HG03575 (cell line): ENCODE results near the gene RHOT2.

ENCODE experiments used
- ATAC-seq: cut with Tn5 transposase; IDR thresholded peaks from one replicate; pipeline ENCODE4 v1.9.1; 2021; ENCODE audit not compliant: unreplicated experiment, insufficient number of reproducible peaks, low FRiP score; ENCODE audit errors: extremely low read depth

RHOT2 gene

DNA sequence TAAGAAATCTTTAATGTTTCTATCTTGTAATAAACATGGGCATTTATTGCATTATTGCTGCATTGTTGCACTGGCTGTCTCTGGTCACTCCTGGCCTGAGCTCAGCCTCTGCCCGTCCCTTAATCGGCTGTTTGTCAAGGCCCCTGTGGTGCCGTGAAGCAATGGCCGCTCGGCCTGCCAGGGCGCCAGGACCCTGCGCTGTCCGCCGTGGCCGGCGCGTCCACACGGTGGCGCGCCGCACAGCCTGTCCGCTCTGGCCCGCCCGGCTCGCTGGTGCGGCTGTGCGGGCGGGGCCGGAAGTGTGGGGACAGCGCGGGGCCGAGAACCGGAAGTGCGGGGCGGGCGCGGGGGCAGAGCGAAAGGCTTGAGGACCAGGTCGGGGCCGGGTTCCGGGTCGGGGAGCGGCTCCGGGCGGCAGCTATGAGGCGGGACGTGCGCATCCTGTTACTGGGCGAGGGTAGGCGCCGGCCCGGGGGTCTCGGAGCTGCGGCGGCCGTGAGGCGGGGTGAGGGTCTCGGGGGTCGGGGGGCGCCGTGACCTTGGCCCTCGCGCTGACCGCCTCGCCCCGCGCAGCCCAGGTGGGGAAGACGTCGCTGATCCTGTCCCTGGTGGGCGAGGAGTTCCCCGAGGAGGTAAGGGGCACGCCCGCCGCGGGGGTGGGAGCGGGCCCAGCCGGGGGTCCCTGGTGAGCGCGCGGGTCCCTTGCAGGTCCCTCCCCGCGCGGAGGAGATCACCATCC, at the start of gene RHOT2:
RHOT2 (plus strand) TSS at position 353 of the 739 bp plus-strand sequence; CDS start at position 421, 68 bp downstream.
- ATAC-seq, result no peak

DNA sequence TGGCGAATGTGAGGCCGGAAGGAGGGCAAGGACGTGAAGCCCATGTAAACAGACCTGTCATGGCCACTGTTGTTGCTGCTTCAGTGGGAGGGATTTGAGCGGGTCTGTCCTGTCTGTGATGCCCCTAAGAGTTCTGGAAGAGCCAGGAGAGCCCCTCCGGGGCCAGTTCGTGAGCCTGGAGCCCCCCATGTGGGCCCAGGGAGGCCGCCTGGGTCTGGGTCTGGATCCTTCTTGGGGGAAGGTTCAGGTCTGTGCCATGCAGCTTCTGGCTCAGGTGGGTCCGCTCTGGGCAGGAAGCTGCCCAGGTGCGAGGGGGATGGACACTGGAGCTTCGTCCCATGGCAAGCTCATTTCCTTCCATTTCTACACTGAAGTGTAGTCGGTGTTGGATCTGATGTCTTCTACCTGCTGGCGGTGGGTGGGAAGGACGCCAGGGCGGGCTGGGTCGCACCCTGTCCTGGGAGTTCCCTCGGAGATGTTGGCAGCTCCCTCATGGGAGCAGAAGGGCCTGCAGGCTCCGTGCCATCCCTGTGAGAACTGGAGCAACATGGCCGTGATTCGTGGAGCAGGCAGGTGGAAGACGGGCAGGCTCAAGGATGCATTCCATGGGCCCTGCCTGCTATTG, 48.3 kb upstream of the RHOT2 start:
- no peak for ATAC-seq

DNA sequence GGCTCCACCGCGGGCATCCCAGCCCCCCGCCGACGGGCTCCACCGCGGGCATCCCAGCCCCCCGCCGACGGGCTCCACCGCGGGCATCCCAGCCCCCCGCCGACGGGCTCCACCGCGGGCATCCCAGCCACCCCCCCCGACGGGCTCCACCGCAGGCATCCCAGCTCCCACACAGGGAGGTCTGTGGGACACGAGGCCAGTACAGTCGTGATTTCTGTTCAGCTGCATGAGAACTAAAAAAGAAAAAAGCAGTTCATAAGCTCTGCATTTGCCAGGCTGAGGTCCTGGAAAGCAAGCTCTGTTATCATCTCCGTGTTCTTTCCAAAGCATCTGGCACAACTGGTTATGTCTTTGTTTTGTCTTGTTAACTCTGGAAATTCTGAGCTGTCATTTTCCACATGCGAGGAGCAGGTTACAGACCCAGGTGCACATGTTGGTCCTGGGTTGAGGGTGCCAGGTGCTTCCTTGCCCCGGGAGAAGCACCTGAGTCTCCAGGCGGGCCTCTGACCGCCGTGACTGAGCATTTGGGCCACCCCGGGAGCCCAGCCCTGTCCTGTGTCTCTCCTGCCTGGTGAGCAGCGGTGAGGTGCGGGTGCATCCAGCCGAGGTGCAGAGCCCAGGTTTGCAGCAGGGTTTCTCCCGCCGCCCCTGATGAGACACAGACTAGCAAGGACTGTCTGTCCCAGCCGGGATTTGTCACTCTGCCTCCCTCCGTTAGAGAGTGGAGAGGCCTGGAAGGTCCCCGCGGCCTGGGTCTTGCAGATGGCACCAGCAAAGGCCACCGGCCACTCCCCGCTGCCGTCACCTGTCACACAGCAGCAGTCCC, 47.0 kb upstream of the RHOT2 start:
- no peak for ATAC-seq

DNA sequence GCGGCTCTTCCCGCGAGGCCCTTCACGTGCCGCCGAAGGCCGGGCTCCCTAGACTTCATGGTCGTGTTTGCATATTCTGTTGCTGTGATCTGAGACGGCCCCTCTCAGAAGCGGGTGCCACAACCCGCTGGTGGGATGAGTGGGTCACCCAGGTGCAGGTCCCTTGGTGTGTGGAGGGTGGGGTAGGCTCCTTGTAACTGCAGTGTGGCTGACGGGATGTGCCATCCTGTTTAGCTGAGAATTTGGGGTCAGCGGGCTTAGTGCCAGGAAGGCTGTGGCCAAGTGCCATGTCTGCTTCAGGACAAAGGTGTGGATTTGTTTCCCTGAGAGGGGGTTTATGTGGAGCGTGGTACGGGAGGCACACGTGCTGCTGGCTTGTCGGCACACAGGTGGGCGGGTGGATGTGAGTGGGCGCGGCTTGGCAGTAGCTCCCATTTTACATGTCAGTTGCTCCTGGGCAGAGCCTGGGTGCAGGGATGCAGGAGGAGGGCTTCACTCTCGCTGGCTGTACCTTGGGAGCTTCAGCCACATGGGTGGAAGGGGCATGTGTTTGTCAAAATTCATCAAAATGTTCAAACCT, 46.3 kb upstream of the RHOT2 start:
- ATAC-seq, result no peak

DNA sequence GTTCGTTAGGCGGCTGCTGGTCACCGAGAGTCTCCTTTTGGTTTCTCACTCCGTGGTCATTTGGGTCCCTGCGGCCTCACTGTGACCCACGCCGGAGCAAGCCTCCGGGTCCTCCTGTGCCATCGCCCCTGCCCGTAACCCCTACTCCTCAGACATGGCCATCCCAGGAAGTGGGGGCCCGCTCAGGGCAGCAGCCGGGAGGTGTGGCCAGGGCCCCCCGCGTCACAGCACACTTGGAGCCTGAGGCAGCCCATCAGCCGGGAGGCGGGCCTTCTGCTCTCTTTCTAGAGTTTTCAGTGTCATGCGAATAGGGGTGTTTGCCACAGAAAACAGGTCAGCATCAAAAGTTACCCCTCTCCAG, 45.0 kb upstream of the RHOT2 start:
- no peak for ATAC-seq

DNA sequence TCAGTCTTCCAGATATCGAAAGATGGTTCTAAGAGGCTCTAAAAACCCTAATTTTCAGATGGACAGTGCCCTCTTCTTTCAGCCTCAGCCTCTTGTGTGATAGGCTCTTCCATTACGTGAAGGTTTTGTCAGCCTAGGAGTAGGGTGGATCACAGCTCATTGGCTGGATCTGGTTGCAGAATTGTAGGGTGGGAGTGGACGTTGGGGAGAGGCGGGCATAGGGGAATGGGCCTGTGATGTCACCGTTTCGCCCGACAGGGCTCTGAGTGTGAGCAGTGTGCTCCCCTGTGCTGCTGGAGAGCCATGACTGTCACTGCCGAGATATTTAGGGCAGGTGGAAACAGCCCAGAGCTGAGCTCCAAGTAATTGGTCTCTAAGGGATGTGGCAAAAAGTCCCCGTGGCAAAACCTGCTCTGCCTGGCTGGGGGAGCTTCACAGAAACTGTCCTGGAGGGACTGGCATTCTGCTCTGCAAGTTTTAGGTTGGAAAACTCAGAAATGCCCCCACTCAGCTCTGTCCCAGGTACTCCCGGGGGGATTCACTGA, 43.3 kb upstream of the RHOT2 start:
- no peak for ATAC-seq

DNA sequence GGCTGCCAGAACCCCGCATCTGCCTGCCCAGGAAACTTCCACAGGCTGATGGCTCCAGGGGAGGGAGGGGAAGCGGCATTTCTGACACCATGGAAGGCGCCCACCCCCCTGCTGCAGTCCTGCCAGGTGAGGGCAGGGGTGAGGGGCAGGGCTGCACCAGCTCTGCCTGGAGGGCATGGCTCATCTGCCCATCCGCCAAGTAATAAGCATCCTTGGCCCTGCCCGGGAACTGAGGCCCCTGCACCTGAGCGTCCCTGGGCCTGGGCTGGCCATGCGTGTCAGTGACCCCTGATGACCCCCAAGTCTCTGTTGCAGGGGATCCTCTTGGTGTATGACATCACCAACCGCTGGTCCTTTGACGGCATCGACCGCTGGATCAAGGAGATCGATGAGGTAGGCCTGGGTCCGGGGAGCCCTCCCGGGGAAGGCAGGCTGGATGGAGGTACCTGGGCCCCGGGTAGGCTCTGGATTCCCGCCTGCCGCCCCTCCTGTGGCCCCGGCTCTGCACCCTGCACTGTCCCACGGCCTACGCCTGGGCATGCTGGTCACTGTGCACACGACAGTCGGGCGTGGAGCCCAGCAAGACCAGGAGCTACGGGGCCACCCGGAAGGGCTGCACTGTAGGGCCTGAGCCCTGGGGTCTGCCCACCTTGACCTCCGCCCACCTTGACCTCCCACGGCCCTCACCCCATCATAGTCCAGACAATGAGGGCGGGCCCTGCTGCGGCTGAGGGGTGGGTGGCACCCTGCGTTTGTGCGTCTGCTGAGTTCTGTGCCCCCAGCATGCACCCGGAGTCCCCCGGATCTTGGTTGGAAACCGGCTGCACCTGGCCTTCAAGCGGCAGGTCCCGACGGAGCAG, 42.6 kb upstream of the RHOT2 start:
- no peak for ATAC-seq

DNA sequence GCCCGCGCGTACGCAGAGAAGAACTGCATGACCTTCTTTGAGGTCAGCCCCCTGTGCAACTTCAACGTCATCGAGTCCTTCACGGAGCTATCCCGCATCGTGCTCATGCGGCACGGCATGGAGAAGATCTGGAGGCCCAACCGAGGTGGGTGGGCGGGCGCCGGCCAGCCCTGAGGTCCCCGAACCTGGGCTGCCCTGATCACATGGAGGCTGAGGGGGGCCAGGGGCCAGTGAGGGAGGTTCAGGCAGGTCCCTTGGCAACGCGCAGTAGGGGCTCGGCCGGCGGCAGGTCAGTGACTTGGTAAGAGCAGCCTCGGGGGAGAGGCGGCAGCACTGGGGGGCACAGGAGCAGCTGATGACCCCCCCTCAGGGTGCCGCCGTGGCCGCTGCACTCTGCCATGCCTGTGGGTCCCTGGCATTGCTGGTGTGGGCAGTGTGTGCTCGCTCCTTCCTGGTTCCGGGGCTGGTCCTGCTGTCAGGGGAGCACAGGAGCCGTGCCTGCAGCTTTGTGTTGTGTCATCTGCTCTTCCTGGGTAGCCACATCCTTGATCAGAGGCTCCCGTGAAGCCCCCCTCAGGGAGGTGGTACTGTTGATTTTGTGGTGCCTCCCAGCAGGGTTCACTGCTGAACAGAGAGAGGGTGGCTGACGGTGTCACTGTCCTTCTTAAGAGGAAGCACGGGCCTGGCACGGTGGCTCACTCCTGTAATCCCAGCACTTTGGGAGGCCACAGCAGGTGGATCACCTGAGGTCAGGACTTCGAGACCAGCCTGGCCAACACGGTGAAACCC, 41.8 kb upstream of the RHOT2 start:
- no peak for ATAC-seq

DNA sequence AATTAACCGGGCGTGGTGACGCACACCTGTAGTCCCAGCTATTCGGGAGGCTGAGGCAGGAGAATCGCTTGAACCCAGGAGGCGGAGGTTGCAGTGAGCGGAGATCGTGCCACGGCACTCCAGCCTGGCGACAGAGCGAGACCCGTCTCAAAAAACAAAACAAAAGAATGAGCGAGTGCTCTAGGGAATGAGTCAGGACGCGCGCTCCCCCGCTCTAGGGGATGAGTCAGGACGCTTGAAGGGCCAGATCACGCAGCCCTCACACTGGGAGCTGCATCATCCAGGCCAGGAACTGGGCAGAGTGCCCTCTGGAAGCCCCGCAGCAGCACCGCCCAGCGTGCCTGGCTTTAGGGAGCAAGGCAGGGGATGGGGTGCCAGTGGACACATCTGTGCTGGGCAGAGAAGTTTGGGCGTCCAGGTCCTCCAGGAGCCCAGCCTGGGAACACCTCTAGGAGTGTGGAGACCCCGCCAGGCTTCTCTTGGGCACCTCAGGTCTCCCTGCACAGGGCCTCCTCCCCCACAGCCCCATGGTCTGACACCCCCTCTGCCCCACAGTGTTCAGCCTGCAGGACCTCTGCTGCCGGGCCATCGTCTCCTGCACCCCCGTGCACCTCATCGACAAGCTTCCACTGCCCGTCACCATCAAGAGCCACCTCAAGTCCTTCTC, 41.0 kb upstream of the RHOT2 start:
- ATAC-seq, result no peak

DNA sequence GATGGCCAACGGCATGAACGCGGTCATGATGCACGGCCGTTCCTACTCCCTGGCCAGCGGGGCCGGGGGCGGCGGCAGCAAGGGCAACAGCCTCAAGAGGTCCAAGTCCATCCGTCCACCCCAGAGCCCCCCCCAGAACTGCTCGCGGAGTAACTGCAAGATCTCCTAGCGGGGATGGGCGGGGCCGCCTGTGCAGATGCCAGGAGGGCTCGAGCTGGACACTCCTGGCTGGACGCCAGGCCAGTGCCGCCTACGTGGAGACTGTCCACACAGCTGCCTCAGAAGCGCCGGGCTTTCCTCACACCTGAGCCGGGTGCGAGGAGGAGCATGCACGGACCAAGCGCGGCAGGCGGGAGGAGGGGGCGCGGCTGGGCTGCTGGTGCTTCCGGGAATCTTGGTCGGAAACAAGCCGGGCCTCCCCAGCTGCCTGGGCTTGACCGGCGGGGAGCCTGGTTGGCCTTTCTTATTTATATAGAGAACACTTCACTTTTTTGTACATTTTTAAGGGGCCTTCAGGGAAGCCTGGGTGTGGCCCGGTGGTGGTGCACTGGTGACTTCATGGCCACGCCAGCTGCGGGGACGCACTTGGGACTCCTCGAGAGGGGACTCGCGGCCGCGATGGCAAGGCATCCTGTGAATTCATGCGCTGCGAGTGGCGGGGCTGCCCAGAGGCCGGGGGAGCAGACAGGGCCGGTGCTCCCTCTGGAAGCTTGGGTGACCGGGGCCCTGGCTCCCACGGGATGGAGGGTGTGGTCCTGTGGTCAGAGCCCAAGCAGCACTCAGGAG, 40.3 kb upstream of the RHOT2 start:
- no peak for ATAC-seq

DNA sequence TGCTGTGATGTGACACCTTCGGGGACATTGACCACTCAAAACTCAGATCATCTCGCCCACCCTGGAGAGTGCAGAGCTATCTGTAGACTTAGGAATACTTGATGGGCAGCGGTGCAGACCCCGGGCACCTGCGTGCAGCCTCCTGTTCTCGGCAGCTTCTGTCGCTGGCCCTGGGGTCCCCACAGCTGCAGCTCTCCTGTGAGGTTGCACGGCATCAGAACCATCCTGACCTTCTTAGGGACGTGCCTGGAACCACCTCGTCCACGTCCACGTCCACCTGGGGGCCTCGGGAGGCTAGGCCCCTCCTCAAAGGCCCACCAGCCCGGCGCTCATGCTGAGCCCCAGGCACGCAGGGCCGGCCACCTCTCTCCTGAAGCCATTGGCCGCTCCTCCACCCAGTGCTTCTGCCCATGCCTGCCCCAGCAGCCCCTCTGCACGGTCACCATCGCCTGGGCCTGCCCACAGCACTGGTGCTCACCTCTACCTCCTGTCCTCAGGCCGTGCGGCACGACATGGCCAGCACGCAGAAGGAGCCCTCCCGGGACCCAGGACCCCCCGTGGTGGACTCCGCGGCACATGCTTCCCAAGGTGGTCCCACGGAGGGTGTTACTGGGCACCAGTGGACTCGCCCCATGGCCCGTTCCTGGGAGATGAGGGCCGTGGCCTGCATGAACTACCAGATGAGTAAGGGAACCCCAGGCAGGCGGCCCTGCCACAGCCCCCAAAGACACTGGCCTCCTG, 39.4 kb upstream of the RHOT2 start:
- no peak for ATAC-seq

DNA sequence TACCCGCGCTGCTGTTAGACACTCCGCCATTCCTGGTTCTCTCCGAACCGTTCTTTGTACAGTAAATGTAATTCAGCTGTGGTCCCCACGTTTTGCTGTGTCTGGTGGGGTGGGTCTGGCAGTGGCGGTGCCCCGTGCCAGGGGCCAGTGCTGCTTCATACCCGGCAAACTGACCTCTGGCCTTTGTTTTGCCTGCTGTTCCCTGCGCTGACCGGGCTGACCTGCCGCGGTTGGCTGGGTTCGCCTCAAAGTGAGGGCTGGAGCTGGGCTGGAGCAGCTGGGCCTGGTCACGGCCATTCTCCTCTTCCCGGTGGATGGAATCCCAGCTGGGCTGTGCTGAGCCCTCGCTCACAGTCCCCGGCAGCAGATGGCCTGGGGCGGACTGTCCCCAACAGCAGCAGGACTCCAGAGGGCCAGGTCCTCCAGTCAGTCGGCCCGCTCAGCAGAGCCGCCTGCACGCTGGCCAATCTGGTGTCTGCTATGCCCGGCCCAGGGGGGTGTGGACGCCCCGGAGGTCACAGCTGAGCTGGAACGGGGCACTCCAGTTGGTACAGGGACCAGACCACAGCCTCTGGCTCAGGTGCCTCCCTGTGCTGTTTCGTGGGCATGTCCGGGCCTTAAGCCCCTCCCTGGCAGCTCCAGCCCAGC, 38.6 kb upstream of the RHOT2 start:
- no peak for ATAC-seq

DNA sequence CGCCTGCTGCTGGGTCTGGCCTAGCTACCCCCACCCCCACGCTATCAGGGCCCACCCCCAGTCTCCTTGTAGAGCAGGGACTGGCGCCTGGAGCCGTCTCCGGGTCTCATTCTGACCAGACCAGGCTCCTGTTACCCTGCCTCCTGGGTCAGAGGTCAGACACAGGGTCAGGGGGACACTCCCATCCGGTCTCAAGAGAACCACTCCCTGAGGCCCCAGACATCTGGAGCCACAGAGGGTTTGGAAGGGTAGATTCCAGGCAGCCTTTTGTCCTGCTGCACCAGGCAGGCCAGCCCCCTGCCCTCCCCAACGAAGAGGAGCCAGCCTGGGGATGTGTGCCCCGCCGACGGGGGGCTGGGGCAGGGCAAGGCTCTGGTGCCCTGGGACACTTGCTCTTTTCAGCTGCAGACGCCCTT, 38.1 kb upstream of the RHOT2 start:
- no peak for ATAC-seq

DNA sequence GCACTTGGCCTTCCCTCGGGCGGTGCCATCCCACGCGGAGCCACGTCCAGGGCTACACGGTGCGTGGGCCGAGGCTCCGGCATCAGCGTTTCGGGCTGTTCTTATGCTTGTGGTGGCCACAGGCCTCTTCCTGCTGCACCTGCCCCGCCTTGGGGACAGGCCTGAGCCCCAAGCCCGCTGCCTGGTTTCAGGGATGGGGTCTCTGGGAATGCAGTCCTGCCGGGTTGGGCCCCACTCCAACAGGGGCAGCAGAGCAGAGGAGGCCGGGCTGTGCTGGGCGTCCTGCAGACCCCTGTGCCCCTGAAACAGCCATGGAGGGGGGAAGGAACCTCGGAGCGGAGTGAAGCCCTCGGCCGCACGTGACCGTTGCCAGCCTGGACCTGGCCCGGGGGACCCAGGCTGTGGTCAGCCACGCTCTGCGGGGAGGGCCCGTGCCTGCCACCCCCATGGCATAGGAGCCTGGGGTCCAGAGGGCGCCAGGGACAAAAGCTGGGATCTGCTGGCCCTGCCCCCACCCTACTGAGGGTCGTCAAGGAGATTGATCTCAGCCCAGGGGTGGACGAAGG, 37.6 kb upstream of the RHOT2 start:
- ATAC-seq, result no peak

DNA sequence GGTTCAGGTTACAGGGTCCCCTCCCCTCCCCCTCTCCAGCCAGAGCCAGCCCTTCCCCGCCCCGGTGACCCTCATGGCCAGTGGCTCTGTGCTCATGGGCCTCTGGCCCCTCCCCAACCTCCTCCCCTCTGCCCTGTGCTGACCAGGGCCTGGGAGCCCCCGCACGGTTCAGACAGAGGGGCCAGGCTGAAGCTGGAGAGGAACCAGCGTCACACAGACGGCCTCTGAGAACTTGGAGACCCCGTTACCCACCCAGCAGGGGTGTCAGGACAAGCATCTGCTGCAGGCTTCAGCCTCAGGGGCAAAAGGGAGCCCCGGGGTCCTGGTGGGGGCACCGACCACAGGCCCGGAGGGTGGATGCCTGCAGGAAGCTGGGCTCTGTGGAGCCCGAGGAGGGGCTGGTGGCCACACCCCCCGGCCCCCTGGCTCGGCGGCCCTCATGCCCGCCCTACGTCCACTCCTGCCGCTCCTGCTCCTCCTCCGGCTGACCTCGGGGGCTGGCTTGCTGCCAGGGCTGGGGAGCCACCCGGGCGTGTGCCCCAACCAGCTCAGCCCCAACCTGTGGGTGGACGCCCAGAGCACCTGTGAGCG, 37.0 kb upstream of the RHOT2 start, which contains the start of gene WFIKKN1:
WFIKKN1 (plus strand) TSS at position 171 of the 591 bp plus-strand sequence; CDS start at position 440, 269 bp downstream.
- ATAC-seq, result no peak
